ENCODE results near the gene KCTD16. TPM values are rescaled to one million over a fixed set of nuclear protein-coding genes. Genes with fewer than 3 reads are reported as not detected.

Gene KCTD16
- polyA plus RNA-seq, 1 donor (not counting 4 experiments of a cell fraction or from before 2014, with no cell fraction given) = 0.04 TPM

- no peak overlapping the region for H3K4me3 ChIP-seq (ENCODE audit: control insufficient read depth in 2 of 3, extremely low read depth in 1 of 3, insufficient read depth in 2 of 3, low read depth in 1 of 3, low read length in 3 of 3)
- peaks cover 16% of the 10 kb centered on the region for H3K79me2 ChIP-seq (ENCODE audit: control insufficient read depth, insufficient read depth, low read length)
- no peak for TF ChIP-seq CTCF (optimal IDR thresholded peaks at IDR 0.05 in 1 of 3, IDR thresholded peaks at IDR 0.05 in 1 of 3, conservative IDR thresholded peaks at IDR 0.05 in 1 of 3; ENCODE audit: extremely low read depth in 1 of 3, insufficient read depth in 2 of 3, low read length in 3 of 3)
- TF ChIP-seq EZH2 (IDR thresholded peaks at IDR 0.05; ENCODE audit: low read length) = no peak
- no peaks in the 10 kb centered on the region for H3K9me3 ChIP-seq (ENCODE audit: control insufficient read depth, low read depth, low read length)
- no peak overlapping the region for H3K4me2 ChIP-seq (ENCODE audit: control insufficient read depth, extremely low read depth, insufficient read depth, low read depth, low read length)
- FAIRE-seq (no peak), DNase-seq (ENCODE audit: low read depth, low spot score) (no peak)
- H3K4me1 ChIP-seq (ENCODE audit: control insufficient read depth, extremely low read depth, insufficient read depth, low read length) = no peaks in the 10 kb centered on the region
- no peaks in the 10 kb centered on the region for H4K20me1 ChIP-seq (ENCODE audit: control insufficient read depth, extremely low read depth, insufficient read depth, low read length)
- dilution Hi-C loops (cut with MboI; ENCODE audit: extremely low pct_ligation_motif_present, low sequenced_read_pairs) = no loop called here
- no peaks in the 10 kb centered on the region for H3K27me3 ChIP-seq (ENCODE audit: control insufficient read depth, extremely low read depth, insufficient read depth, low read length)
- H3K36me3 ChIP-seq (ENCODE audit: control insufficient read depth in 2 of 2, extremely low read depth in 1 of 2, insufficient read depth in 2 of 2, low read length in 2 of 2) = peaks cover 9 to 12% of the 10 kb centered on the region in 2 experiments
- no peaks in the 10 kb centered on the region for H3K9me1 ChIP-seq (ENCODE audit: control insufficient read depth, extremely low read depth, insufficient read depth, low read length)
- H2AFZ ChIP-seq (ENCODE audit: control insufficient read depth, low read length) = no peak overlapping the region
- H3K9ac ChIP-seq (ENCODE audit: control insufficient read depth, extremely low read depth, insufficient read depth, low read length) = no peak overlapping the region
- H3K27ac ChIP-seq (ENCODE audit: control insufficient read depth, insufficient read depth, low read length) = no peak overlapping the region
Measured at GRCh38 chr5:144162686-144163085, 8.0 kb upstream of the KCTD16 start.

GRCh38 chr5:144166696-144167095 lies 4.0 kb upstream of the KCTD16 start:
- Histone ChIP-seq H3K9me1 (ENCODE audit: control insufficient read depth, extremely low read depth, insufficient read depth, low read length) (no peaks in the 10 kb centered on the region), H4K20me1 (ENCODE audit: control insufficient read depth, extremely low read depth, insufficient read depth, low read length) (no peaks in the 10 kb centered on the region), H3K4me1 (ENCODE audit: control insufficient read depth, extremely low read depth, insufficient read depth, low read length) (peaks cover 18% of the 10 kb centered on the region), H3K27ac (ENCODE audit: control insufficient read depth, insufficient read depth, low read length) (no peak overlapping the region), H3K36me3 (ENCODE audit: control insufficient read depth in 2 of 2, extremely low read depth in 1 of 2, insufficient read depth in 2 of 2, low read length in 2 of 2) (peaks cover 10 to 12% of the 10 kb centered on the region in 2 experiments), H3K9me3 (ENCODE audit: control insufficient read depth, low read depth, low read length) (no peaks in the 10 kb centered on the region), H2AFZ (ENCODE audit: control insufficient read depth, low read length) (no peak overlapping the region), H3K4me3 (ENCODE audit: control insufficient read depth in 2 of 3, extremely low read depth in 1 of 3, insufficient read depth in 2 of 3, low read depth in 1 of 3, low read length in 3 of 3) (no peak overlapping the region), H3K9ac (ENCODE audit: control insufficient read depth, extremely low read depth, insufficient read depth, low read length) (no peak overlapping the region), H3K79me2 (ENCODE audit: control insufficient read depth, insufficient read depth, low read length) (peaks cover 44% of the 10 kb centered on the region), H3K27me3 (ENCODE audit: control insufficient read depth, extremely low read depth, insufficient read depth, low read length) (no peaks in the 10 kb centered on the region), H3K4me2 (ENCODE audit: control insufficient read depth, extremely low read depth, insufficient read depth, low read depth, low read length) (no peak overlapping the region)
- FAIRE-seq = no peak
- DNase-seq (ENCODE audit: low read depth, low spot score) = no peak
- no peak for TF ChIP-seq EZH2 (IDR thresholded peaks at IDR 0.05; ENCODE audit: low read length)
- TF ChIP-seq CTCF (optimal IDR thresholded peaks at IDR 0.05 in 1 of 3, IDR thresholded peaks at IDR 0.05 in 1 of 3, conservative IDR thresholded peaks at IDR 0.05 in 1 of 3; ENCODE audit: extremely low read depth in 1 of 3, insufficient read depth in 2 of 3, low read length in 3 of 3) = no peak
- dilution Hi-C loops (cut with MboI; ENCODE audit: extremely low pct_ligation_motif_present, low sequenced_read_pairs) = no loop called here
